OCI-LY1 (cell line): ENCODE results near the gene PDE4C.

ENCODE experiments used
- H2AFZ ChIP-seq: fragments of 200-600 bp; sonication (generic), shearing (Covaris generic); 2 replicates; pipeline ENCODE4 v1.6.0; 2014; ENCODE audit warnings: antibody characterized with exemption, mild to moderate bottlenecking, low read length
- H3F3A ChIP-seq: fragments of 200-600 bp; sonication (generic), shearing (Covaris generic); 2 replicates; pipeline ENCODE4 v1.6.0; 2014; ENCODE audit warnings: mild to moderate bottlenecking, antibody characterized with exemption, low read length, moderate library complexity; ENCODE audit not compliant: insufficient read depth
- H3K27ac ChIP-seq: fragments of 200-600 bp; sonication (generic); 2 replicates; pipeline ENCODE4 v1.5.1; 2014; ENCODE audit warnings: low read length, mixed run types, mild to moderate bottlenecking, low read depth; ENCODE audit not compliant: poor library complexity, severe bottlenecking
- H3K27me3 ChIP-seq: fragments of 200-600 bp; sonication (generic); 2 replicates; pipeline ENCODE4 v1.6.0; 2014; ENCODE audit warnings: antibody characterized with exemption, mild to moderate bottlenecking, low read length, moderate library complexity; ENCODE audit not compliant: insufficient read depth
- H3K36me3 ChIP-seq: fragments of 200-600 bp; sonication (generic); 2 replicates; pipeline ENCODE4 v1.6.1; 2014; ENCODE audit warnings: mild to moderate bottlenecking, antibody characterized with exemption, low read length, moderate library complexity, mixed read lengths; ENCODE audit not compliant: insufficient read depth
- H3K4me1 ChIP-seq: fragments of 200-600 bp; sonication (generic); 2 replicates; pipeline ENCODE4 v1.5.1; 2014; ENCODE audit warnings: mild to moderate bottlenecking, low read length, moderate library complexity; ENCODE audit not compliant: insufficient read depth, severe bottlenecking
- H3K4me2 ChIP-seq: fragments of 200-600 bp; sonication (generic), shearing (Covaris generic); 2 replicates; pipeline ENCODE4 v1.6.1; 2014; ENCODE audit warnings: low read length
- H3K4me3 ChIP-seq: fragments of 200-600 bp; sonication (generic); 2 replicates; pipeline ENCODE4 v1.5.1; 2014; ENCODE audit warnings: low read length, low read depth, mild to moderate bottlenecking, mixed read lengths; ENCODE audit not compliant: poor library complexity, severe bottlenecking
- H3K79me2 ChIP-seq: fragments of 200-600 bp; shearing (Covaris generic); 2 replicates; pipeline ENCODE4 v1.6.1; 2016; ENCODE audit warnings: mixed run types, low read length, mixed read lengths; ENCODE audit not compliant: insufficient read depth
- H3K9ac ChIP-seq: fragments of 200-600 bp; sonication (generic), shearing (Covaris generic); 2 replicates; pipeline ENCODE4 v1.6.1; 2014; ENCODE audit warnings: mild to moderate bottlenecking, low read length, mixed read lengths
- H3K9me2 ChIP-seq: fragments of 200-600 bp; sonication (generic), shearing (Covaris generic); 2 replicates; pipeline ENCODE4 v1.6.1; 2014; ENCODE audit warnings: low read depth, mild to moderate bottlenecking, low read length, mixed read lengths
- H3K9me3 ChIP-seq: fragments of 200-600 bp; shearing (Covaris generic); 2 replicates; pipeline ENCODE4 v1.6.1; 2014; ENCODE audit warnings: low read length, mixed read lengths
- H4K20me1 ChIP-seq: fragments of 200-600 bp; sonication (generic), shearing (Covaris generic); 2 replicates; pipeline ENCODE4 v1.6.0; 2016; ENCODE audit warnings: mild to moderate bottlenecking, low read length; ENCODE audit not compliant: insufficient read depth
- CTCF ChIP-seq: fragments of 200-600 bp; sonication (generic), shearing (Covaris generic); IDR thresholded peaks from 2 replicates; pipeline ENCODE4 v1.5.1; 2017; ENCODE audit warnings: mild to moderate bottlenecking, antibody characterized with exemption, low read length, moderate library complexity, mixed read lengths
- EZH2 ChIP-seq: fragments of 200-600 bp; sonication (generic), shearing (Covaris generic); IDR thresholded peaks from 2 replicates; pipeline ENCODE4 v1.8.0; 2017; ENCODE audit warnings: borderline replicate concordance, mixed run types, mild to moderate bottlenecking, antibody characterized with exemption, low read length, moderate library complexity, mixed read lengths

PDE4C gene

GRCh38 chr19:18219911-18220631 lies 6.2 kb downstream of the PDE4C start:
- no peaks in the 10 kb centered on the region for H3K9me2 ChIP-seq
- no peaks in the 10 kb centered on the region for H3K79me2 ChIP-seq
- TF ChIP-seq EZH2: no peak
- TF ChIP-seq CTCF: no peak
- no peaks in the 10 kb centered on the region for H4K20me1 ChIP-seq
- no peak overlapping the region for H3K4me2 ChIP-seq
- H3K4me1 ChIP-seq: peaks cover 4% of the 10 kb centered on the region
- H3K27ac ChIP-seq: no peak overlapping the region
- no peaks in the 10 kb centered on the region for H3F3A ChIP-seq
- H3K4me3 ChIP-seq: no peak overlapping the region
- no peak overlapping the region for H2AFZ ChIP-seq
- no peak overlapping the region for H3K9ac ChIP-seq
- no peaks in the 10 kb centered on the region for H3K27me3 ChIP-seq
- no peaks in the 10 kb centered on the region for H3K9me3 ChIP-seq
- H3K36me3 ChIP-seq: no peaks in the 10 kb centered on the region

DNA sequence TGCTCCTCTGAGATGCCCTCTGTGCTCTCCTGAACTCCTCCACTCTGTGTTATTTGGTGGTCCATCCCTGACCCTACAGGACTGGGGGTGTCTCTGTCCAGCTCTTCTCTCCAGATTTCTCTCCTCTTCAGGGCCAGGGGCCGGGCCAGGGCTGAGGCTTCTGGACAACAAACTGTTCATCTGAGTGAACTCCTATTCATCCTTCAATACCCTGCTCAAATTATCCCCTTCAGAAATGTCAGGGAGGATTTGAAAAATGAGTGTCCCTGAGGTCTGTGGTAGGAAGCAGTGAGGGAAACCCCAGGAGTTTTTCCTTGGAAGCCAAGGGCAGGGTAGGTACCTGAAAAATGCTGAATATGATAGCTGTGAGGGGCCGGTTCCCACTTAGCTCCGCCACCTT lies 7.6 kb downstream of the PDE4C start:
- Histone ChIP-seq H3K9me2 (no peaks in the 10 kb centered on the region), H3K4me2 (no peak overlapping the region), H4K20me1 (no peaks in the 10 kb centered on the region), H3K4me1 (no peaks in the 10 kb centered on the region), H3K9ac (no peak overlapping the region), H3K27me3 (no peaks in the 10 kb centered on the region), H3K27ac (no peak overlapping the region), H3K4me3 (no peak overlapping the region), H3K36me3 (no peaks in the 10 kb centered on the region), H2AFZ (no peak overlapping the region), H3F3A (no peaks in the 10 kb centered on the region), H3K9me3 (no peaks in the 10 kb centered on the region), H3K79me2 (no peaks in the 10 kb centered on the region)
- no peak for TF ChIP-seq EZH2

DNA sequence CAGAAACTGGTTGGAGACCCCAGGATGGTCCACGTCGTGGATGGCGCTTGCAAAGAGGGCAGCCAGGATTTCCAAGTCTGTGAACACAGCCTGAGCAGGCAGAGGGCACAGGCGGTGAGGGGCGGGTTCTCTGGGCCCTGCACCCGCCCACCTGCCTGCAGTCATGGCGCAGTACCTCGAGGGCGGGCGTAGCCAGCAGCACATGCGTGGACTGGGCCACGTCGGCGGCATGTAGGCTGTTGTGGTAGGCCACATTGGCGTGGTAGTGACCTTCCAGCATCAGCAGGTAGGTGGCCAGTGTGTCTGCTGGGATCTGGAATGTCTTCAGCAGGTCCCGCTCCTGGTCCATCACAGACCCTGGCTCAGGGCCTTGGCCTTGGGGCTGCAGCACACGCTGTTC lies 8.1 kb downstream of the PDE4C start:
- Histone ChIP-seq H4K20me1 (no peaks in the 10 kb centered on the region), H3F3A (no peaks in the 10 kb centered on the region), H3K4me3 (no peak overlapping the region), H3K4me1 (no peaks in the 10 kb centered on the region), H3K79me2 (no peaks in the 10 kb centered on the region), H3K36me3 (no peaks in the 10 kb centered on the region), H3K9me2 (no peaks in the 10 kb centered on the region), H2AFZ (no peak overlapping the region), H3K9ac (no peak overlapping the region), H3K4me2 (no peak overlapping the region), H3K9me3 (no peaks in the 10 kb centered on the region), H3K27ac (no peak overlapping the region), H3K27me3 (no peaks in the 10 kb centered on the region)
- TF ChIP-seq CTCF: no peak
- no peak for TF ChIP-seq EZH2

DNA sequence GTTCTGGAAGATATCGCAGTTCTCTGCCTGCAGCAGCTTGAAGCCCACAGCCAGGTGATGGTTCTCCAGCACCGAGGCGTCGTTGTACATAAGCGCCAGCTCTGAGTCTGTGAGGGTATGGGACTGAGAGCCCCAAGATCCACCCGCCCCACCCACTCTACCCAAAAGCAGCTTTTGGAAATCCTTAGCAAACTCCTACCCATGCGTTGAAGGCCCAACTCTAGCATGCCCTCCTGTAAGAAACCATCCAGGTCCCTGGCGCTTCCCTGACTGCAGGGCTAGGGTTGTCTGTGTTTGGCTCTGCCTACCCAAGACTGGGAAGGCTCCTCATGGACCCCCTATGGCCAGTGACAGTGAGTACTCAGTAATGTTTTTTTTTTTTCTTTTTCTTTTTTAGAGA lies 9.4 kb downstream of the PDE4C start:
- no peaks in the 10 kb centered on the region for H3F3A ChIP-seq
- H2AFZ ChIP-seq: no peak overlapping the region
- H3K9me3 ChIP-seq: no peaks in the 10 kb centered on the region
- TF ChIP-seq EZH2 (no peak), CTCF (no peak)
- no peaks in the 10 kb centered on the region for H3K27me3 ChIP-seq
- no peak overlapping the region for H3K4me2 ChIP-seq
- no peaks in the 10 kb centered on the region for H3K79me2 ChIP-seq
- H3K4me3 ChIP-seq: no peak overlapping the region
- H4K20me1 ChIP-seq: no peaks in the 10 kb centered on the region
- H3K9me2 ChIP-seq: no peaks in the 10 kb centered on the region
- H3K27ac ChIP-seq: no peak overlapping the region
- no peaks in the 10 kb centered on the region for H3K36me3 ChIP-seq
- H3K4me1 ChIP-seq: no peaks in the 10 kb centered on the region
- no peak overlapping the region for H3K9ac ChIP-seq
